HG03103 (cell line): ENCODE results near the gene GALNT17.

Source experiments
- ATAC-seq: cut with Tn5 transposase; IDR thresholded peaks from one replicate; pipeline ENCODE4 v1.9.1; 2021; ENCODE audit warnings: low read depth; ENCODE audit not compliant: unreplicated experiment

Gene GALNT17

DNA sequence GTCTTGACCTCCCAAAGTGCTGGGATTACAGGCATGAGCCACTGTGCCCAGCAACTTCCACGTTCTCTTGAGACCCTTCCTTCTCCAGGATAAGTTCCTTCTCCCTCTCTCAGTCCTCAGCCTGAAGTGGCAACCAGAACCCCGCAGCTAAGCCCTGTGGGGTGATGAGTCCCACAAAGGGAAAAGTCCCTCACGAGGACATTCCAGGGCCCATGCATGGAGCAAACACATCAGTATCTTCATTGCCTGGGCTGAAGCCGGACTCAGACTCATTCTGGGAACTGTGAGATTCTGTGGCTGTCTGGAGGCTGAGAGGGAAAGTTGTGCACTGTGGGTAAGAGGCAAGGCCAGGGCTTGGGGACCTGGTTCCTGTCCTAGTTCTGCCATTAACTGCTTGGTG is 622.9 kb downstream of the GALNT17 start:
- ATAC-seq: no peak

DNA sequence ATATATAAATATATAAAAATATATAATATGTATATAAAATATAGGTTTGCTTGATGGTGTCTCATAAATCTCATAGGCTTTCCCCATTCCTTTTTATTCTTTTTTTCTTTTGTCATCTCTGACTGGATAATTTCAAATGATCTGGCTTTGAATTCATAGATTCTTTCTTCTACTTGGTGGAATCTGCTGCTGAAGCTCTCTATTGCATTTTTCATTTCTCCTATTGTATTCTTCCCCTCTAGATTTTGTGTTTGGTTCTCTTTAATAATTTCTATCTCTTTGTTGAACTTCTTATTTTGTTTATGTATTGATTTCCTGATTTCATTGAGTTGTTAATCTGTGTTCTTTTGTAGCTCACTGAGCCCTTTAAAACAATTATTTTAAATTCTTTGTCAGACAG is 629.4 kb downstream of the GALNT17 start:
- ATAC-seq: no peak
